GM23248 (cell line): ENCODE data around the gene SND1. TPM values are rescaled to one million over a fixed set of nuclear protein-coding genes. Genes with fewer than 3 reads are reported as not detected.
A peak's percentile ranks its signal among the peaks of the same experiment; 100 is the strongest.

Source experiments
- DNase-seq: peaks from one replicate; pipeline ENCODE4 v3.0.0-alpha.2; 2015
- H2AFZ ChIP-seq: fragments of 200-600 bp; sonication (generic); 2 replicates; pipeline ENCODE4 v1.6.1; 2016; ENCODE audit warnings: antibody characterized with exemption
- H3F3A ChIP-seq: fragments of 200-600 bp; sonication (generic); 2 replicates; pipeline ENCODE4 v1.6.1; 2016; ENCODE audit warnings: mild to moderate bottlenecking, antibody characterized with exemption, mixed run types; ENCODE audit not compliant: insufficient read depth
- H3K27ac ChIP-seq: fragments of 200-600 bp; sonication (generic); 2 replicates; pipeline ENCODE4 v1.5.1; 2016; ENCODE audit warnings: mild to moderate bottlenecking
- H3K27me3 ChIP-seq: fragments of 200-600 bp; sonication (generic); replicated peaks from 2 replicates; pipeline ENCODE4 v1.6.1; 2016; ENCODE audit warnings: mild to moderate bottlenecking; ENCODE audit not compliant: insufficient read depth
- H3K36me3 ChIP-seq: fragments of 200-600 bp; sonication (generic); 2 replicates; pipeline ENCODE4 v1.6.1; 2016; ENCODE audit warnings: low read depth, mild to moderate bottlenecking
- H3K4me1 ChIP-seq: fragments of 200-600 bp; sonication (generic); 2 replicates; pipeline ENCODE4 v1.6.1; 2016; ENCODE audit warnings: mild to moderate bottlenecking; ENCODE audit not compliant: insufficient read depth
- H3K4me2 ChIP-seq: fragments of 200-600 bp; sonication (generic); one replicate; pipeline ENCODE4 v1.6.1; 2016; ENCODE audit warnings: mild to moderate bottlenecking; ENCODE audit not compliant: unreplicated experiment
- H3K4me3 ChIP-seq: fragments of 200-600 bp; sonication (generic); 2 replicates; pipeline ENCODE4 v1.5.1; 2016; ENCODE audit warnings: mild to moderate bottlenecking
- H3K79me2 ChIP-seq: fragments of 200-600 bp; sonication (generic); 2 replicates; pipeline ENCODE4 v1.6.1; 2016; ENCODE audit warnings: mild to moderate bottlenecking; ENCODE audit not compliant: insufficient read depth
- H3K9ac ChIP-seq: fragments of 200-600 bp; sonication (generic); 2 replicates; pipeline ENCODE4 v1.6.1; 2016; ENCODE audit warnings: mild to moderate bottlenecking
- H3K9me2 ChIP-seq: fragments of 200-600 bp; sonication (generic); 2 replicates; pipeline ENCODE4 v1.6.1; 2016; ENCODE audit warnings: mixed run types, mild to moderate bottlenecking, moderate library complexity; ENCODE audit not compliant: insufficient read depth
- H3K9me3 ChIP-seq: fragments of 200-600 bp; sonication (generic); one replicate; pipeline ENCODE4 v1.6.1; 2017; ENCODE audit warnings: low read depth
- H4K20me1 ChIP-seq: fragments of 200-600 bp; sonication (generic); 2 replicates; pipeline ENCODE4 v1.6.0; 2016; ENCODE audit not compliant: insufficient read depth
- EZH2 ChIP-seq: fragments of 200-600 bp; sonication (generic); IDR thresholded peaks from 2 replicates; pipeline ENCODE4 v1.6.1; 2018; ENCODE audit warnings: antibody characterized with exemption, mild to moderate bottlenecking; ENCODE audit not compliant: insufficient read depth, poor library complexity, severe bottlenecking
- EZH2phosphoT487 ChIP-seq: fragments of 200-600 bp; sonication (generic); IDR thresholded peaks from 2 replicates; pipeline ENCODE4 v1.6.1; 2018; ENCODE audit warnings: antibody characterized with exemption, moderate library complexity, mild to moderate bottlenecking, low read depth; ENCODE audit not compliant: insufficient read depth
- whole genome bisulfite sequencing, 2 experiments: methylation state at CpG; one replicate each; pipeline ENCODE4 v1.1.6; 2015 to 2017; ENCODE audit warnings: low lambda C conversion rate in 2 of 2, low coverage in 1 of 2; ENCODE audit errors: missing lambda C conversion rate in 2 of 2; 5-methylcytosine and 5-hydroxymethylcytosine counted together
- in situ Hi-C: fragments of 300-500 bp; cut with MboI; formaldehyde crosslinking; loops from 2 replicates; pipeline ENCODE4 v1.15.0; 2020
- polyA plus RNA-seq: library from polyadenylated mRNA; unstranded; fragments of >200 nt; fragmentation: Nextera tagmentation; extraction: Ambion mirVana; gene quantifications from 2 replicates; pipeline ENCODE4 v1.2.1, GENCODE V29; 2016
- total RNA-seq: library from RNA; depleted of rRNA; stranded (reverse); fragments of >200 nt; shearing (Covaris generic); gene quantifications from 2 replicates; pipeline ENCODE4 v1.2.3, GENCODE V29; 2014

Gene SND1
- total and polyA plus RNA-seq, 2 experiments from 2014 or later: 128 to 184 TPM

DNA sequence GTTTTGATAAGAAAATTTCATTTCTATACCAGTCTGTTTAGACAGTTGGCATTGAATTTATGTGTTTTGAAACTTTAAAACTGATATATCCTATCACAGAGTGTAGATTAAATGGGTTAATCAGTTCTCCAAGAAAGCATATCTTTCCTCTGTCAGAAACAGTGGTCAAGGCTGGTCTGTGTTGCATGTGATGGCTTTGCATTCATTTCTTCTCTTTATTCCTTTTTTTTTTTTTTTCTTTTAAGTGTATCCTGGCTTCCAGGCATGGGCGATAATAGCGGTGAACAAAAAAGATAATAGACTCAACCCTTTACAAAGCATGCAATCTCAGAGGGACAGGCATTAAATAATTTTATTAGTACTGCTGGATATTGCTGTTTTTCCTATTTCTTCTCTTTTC, 242.6 kb downstream of the SND1 start:
- Histone ChIP-seq H3K4me2 (no peak overlapping the region), H3K27me3 (no peaks in the 10 kb centered on the region), H4K20me1 (peaks cover 7% of the 10 kb centered on the region; the same call in 1 of the 2 replicates), H3K9ac (no peak overlapping the region), H3K36me3 (peaks cover 10% of the 10 kb centered on the region; the same call in 1 of the 2 replicates), H2AFZ (no peak overlapping the region), H3K9me3 (no peaks in the 10 kb centered on the region), H3F3A (peaks cover 40% of the 10 kb centered on the region), H3K27ac (no peak overlapping the region), H3K79me2 (peaks cover 95% of the 10 kb centered on the region), H3K4me1 (peaks cover 35% of the 10 kb centered on the region), H3K4me3 (no peak overlapping the region), H3K9me2 (no peaks in the 10 kb centered on the region)
- TF ChIP-seq EZH2: no peak
- 100% methylated on average over 2 of the region's 2 CpGs for WGBS, 2 experiments
- in situ Hi-C loops: no loop called here
- no peak for DNase-seq

DNA sequence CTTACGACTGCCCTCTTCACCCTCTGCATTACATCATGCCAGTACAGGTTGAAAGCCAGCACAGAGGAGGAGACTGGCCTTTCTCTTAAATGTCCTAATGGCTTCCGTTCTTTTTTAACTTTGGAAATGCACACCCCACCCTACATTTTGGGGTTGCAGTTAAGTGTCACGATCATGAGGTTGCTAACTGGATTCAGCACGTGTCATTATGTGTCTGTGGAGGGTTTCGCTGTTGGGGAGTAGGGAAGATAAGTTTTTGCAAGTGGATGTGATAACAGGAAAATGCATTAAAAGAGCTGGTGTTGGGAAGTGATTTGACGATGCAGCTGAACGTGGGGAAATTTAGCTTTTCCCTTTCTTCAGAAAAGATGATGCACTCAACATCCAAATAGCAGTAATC, 243.4 kb downstream of the SND1 start:
- Histone ChIP-seq H3K4me1 (peaks cover 40% of the 10 kb centered on the region), H3K9me3 (no peaks in the 10 kb centered on the region), H3K36me3 (0 out of 2 replicates have a peak, but pooled peaks cover 4% of the 10 kb centered on the region), H3K27me3 (no peaks in the 10 kb centered on the region), H3K79me2 (peaks cover 95% of the 10 kb centered on the region), H3K9me2 (no peaks in the 10 kb centered on the region), H2AFZ (no peak overlapping the region), H3K4me3 (no peak overlapping the region), H3K4me2 (no peak overlapping the region), H3F3A (peaks cover 40% of the 10 kb centered on the region), H3K27ac (no peak overlapping the region), H4K20me1 (peaks cover 7% of the 10 kb centered on the region; the same call in 1 of the 2 replicates), H3K9ac (no peak overlapping the region)
- no peak for TF ChIP-seq EZH2phosphoT487
- in situ Hi-C loops: no loop called here
- 96 to 98% methylated on average over 7 of the region's 7 CpGs for WGBS, 2 experiments
- DNase-seq: no peak

- no peak overlapping the region for H3K4me2 ChIP-seq
Observed at GRCh38 chr7:127895814-127896280, 243.9 kb downstream of the SND1 start.

GRCh38 chr7:127896659-127897058, 244.7 kb downstream of the SND1 start:
- Histone ChIP-seq H3K9ac (no peak overlapping the region), H3K79me2 (peaks cover 95% of the 10 kb centered on the region), H4K20me1 (peaks cover 7% of the 10 kb centered on the region; the same call in 1 of the 2 replicates), H3F3A (peaks cover 40% of the 10 kb centered on the region), H3K9me3 (no peaks in the 10 kb centered on the region), H3K27ac (no peak overlapping the region), H3K36me3 (0 out of 2 replicates have a peak, but pooled peaks cover 4% of the 10 kb centered on the region), H2AFZ (no peak overlapping the region), H3K27me3 (no peaks in the 10 kb centered on the region), H3K4me2 (no peak overlapping the region), H3K9me2 (no peaks in the 10 kb centered on the region), H3K4me3 (no peak overlapping the region), H3K4me1 (peaks cover 43% of the 10 kb centered on the region)
- DNase-seq: no peak
- 96 to 98% methylated on average over 5 of the region's 5 CpGs for WGBS, 2 experiments
- in situ Hi-C loops: no loop called here
- no peak for TF ChIP-seq EZH2
- no peak for TF ChIP-seq EZH2phosphoT487

More at GRCh38 chr7:127895814-127896280, 243.9 kb downstream of the SND1 start:
- peaks cover 95% of the 10 kb centered on the region for H3K79me2 ChIP-seq
- H3K27me3 ChIP-seq: no peaks in the 10 kb centered on the region
- no peaks in the 10 kb centered on the region for H3K9me3 ChIP-seq
- H3K36me3 ChIP-seq: 0 out of 2 replicates have a peak, but pooled peaks cover 4% of the 10 kb centered on the region
- TF ChIP-seq EZH2phosphoT487 (no peak), EZH2 (no peak)
- no peak overlapping the region for H2AFZ ChIP-seq
- no peak overlapping the region for H3K9ac ChIP-seq
- H3K4me3 ChIP-seq: no peak overlapping the region
- in situ Hi-C loops: no loop called here
- H3F3A ChIP-seq: peaks cover 40% of the 10 kb centered on the region
- DNase-seq: peak; percentile 30
- H3K27ac ChIP-seq: no peak overlapping the region
- 67 to 73% methylated on average over 4 of the region's 4 CpGs for WGBS, 2 experiments
- peaks cover 43% of the 10 kb centered on the region for H3K4me1 ChIP-seq
- no peaks in the 10 kb centered on the region for H3K9me2 ChIP-seq
- peaks cover 7% of the 10 kb centered on the region; the same call in 1 of the 2 replicates for H4K20me1 ChIP-seq
